GM12878 (cell line): Measurements from ENCODE around the gene MYT1. TPM values are rescaled to one million over a fixed set of nuclear protein-coding genes. Genes with fewer than 3 reads are reported as not detected.

Experiments
- CREB1 ChIP-seq: IDR thresholded peaks from 2 replicates; pipeline ENCODE4 v1.6.1; 2012; ENCODE audit warnings: low read depth, mild to moderate bottlenecking, inconsistent platforms
- CREM ChIP-seq: IDR thresholded peaks from 2 replicates; pipeline ENCODE4 v1.6.1; 2014; ENCODE audit warnings: antibody characterized with exemption, low read depth
- HCFC1 ChIP-seq: fragments of 150-350 bp; IDR thresholded peaks from 2 replicates; pipeline ENCODE4 v1.6.1; 2014; ENCODE audit warnings: low read length
- IKZF1 ChIP-seq: fragments of 450-650 bp; conservative IDR thresholded peaks from 2 replicates; pipeline ENCODE4 v1.6.1; 2017; ENCODE audit warnings: antibody characterized with exemption, mild to moderate bottlenecking
- JUND ChIP-seq: IDR thresholded peaks from 2 replicates; pipeline ENCODE4 v1.6.1; 2012; ENCODE audit warnings: low read depth, mild to moderate bottlenecking, low read length, improper control_type of control experiment, moderate library complexity
- MYB ChIP-seq: fragments of 150-350 bp; IDR thresholded peaks from 2 replicates; pipeline ENCODE4 v1.6.1; 2014; ENCODE audit warnings: mild to moderate bottlenecking, low read depth, low read length, borderline replicate concordance
- NBN ChIP-seq: fragments of 450-650 bp; IDR thresholded peaks from 2 replicates; pipeline ENCODE4 v1.6.1; 2016
- NFYA ChIP-seq: IDR thresholded peaks from 2 replicates; pipeline ENCODE4 v1.6.1; 2011; ENCODE audit warnings: low read depth, mild to moderate bottlenecking, low read length, improper control_type of control experiment, borderline replicate concordance
- NR2F1 ChIP-seq: fragments of 450-650 bp; conservative IDR thresholded peaks from 2 replicates; pipeline ENCODE4 v1.6.1; 2017; ENCODE audit warnings: mild to moderate bottlenecking
- PAX5 ChIP-seq: IDR thresholded peaks from 2 replicates; pipeline ENCODE4 v1.6.1; 2011; ENCODE audit warnings: low read depth, low read length, borderline replicate concordance
- POU2F2 ChIP-seq: IDR thresholded peaks from 3 replicates; pipeline ENCODE4 v1.6.1; 2011; ENCODE audit warnings: low read depth, mild to moderate bottlenecking, low read length, borderline replicate concordance
- RB1 ChIP-seq: fragments of 450-650 bp; formaldehyde crosslinking; IDR thresholded peaks from 2 replicates; pipeline ENCODE4 v1.6.1; 2017; ENCODE audit warnings: mild to moderate bottlenecking, borderline replicate concordance
- RELA ChIP-seq: fragments of 450-650 bp; IDR thresholded peaks from 2 replicates; pipeline ENCODE4 v1.8.0; 2014; ENCODE audit warnings: borderline replicate concordance; ENCODE audit not compliant: partially characterized antibody
- SIX5 ChIP-seq: IDR thresholded peaks from 2 replicates; pipeline ENCODE4 v1.6.1; 2011; ENCODE audit warnings: mild to moderate bottlenecking, low read depth, low read length, moderate library complexity; ENCODE audit not compliant: severe bottlenecking
- SMC3 ChIP-seq: IDR thresholded peaks from 2 replicates; pipeline ENCODE4 v1.6.1; 2011; ENCODE audit warnings: low read length, improper control_type of control experiment, borderline replicate concordance
- TCF12 ChIP-seq: IDR thresholded peaks from 2 replicates; pipeline ENCODE4 v1.6.1; 2011; ENCODE audit warnings: low read depth, mild to moderate bottlenecking, low read length
- WRNIP1 ChIP-seq: IDR thresholded peaks from 2 replicates; pipeline ENCODE4 v1.6.1; 2011; ENCODE audit warnings: low read depth, low read length, improper control_type of control experiment, borderline replicate concordance
- YY1 ChIP-seq: IDR thresholded peaks from 2 replicates; pipeline ENCODE4 v1.6.1; 2011; ENCODE audit warnings: low read depth, mild to moderate bottlenecking, low read length
- polyA plus RNA-seq, 11 experiments: library from polyadenylated mRNA; depleted of rRNA in 4 of 11; unstranded in 6 of 11; stranded (reverse) in 5 of 11; fragments of >200 nt; fragmentation: Nextera tagmentation in 4 of 11; fragmentation: Illumina TruSeq in 1 of 11; extraction: Ambion mirVana in 4 of 11; extraction: Trizol in 1 of 11; gene quantifications; 1 replicate in 1 of 11; 2 replicates in 10 of 11; pipeline versions ENCODE4 v1.2.1 to v1.2.3, GENCODE V29; 2011 to 2016; ENCODE audit warnings: inconsistent platforms in 2 of 11, missing spikeins in 2 of 11, low read depth in 1 of 11
- total RNA-seq, 4 experiments: library from RNA; depleted of rRNA in 3 of 4; stranded (reverse); fragments of >200 nt in 3 of 4; fragmentation: Illumina TruSeq in 1 of 4; extraction: Trizol in 1 of 4; gene quantifications; 2 replicates each; pipeline versions ENCODE4 v1.2.1 to v1.2.3, GENCODE V29; 2013 to 2021
- TF ChIP-seq, protein P1 (sequence below): fragments of 450-650 bp; IDR thresholded peaks from 2 replicates; pipeline ENCODE4 v1.6.1; 2017; ENCODE audit warnings: mild to moderate bottlenecking, moderate library complexity
- TF ChIP-seq, protein P2 (sequence below): IDR thresholded peaks from 2 replicates; pipeline ENCODE4 v1.6.1; 2012; ENCODE audit warnings: low read depth, low read length, improper control_type of control experiment

Gene MYT1
- total and polyA plus RNA-seq, 10 of the 15 experiments (the other 5 are each of a cell fraction or from before 2014, with no cell fraction given) = 0.01 to 0.10 TPM; not detected in 8

DNA sequence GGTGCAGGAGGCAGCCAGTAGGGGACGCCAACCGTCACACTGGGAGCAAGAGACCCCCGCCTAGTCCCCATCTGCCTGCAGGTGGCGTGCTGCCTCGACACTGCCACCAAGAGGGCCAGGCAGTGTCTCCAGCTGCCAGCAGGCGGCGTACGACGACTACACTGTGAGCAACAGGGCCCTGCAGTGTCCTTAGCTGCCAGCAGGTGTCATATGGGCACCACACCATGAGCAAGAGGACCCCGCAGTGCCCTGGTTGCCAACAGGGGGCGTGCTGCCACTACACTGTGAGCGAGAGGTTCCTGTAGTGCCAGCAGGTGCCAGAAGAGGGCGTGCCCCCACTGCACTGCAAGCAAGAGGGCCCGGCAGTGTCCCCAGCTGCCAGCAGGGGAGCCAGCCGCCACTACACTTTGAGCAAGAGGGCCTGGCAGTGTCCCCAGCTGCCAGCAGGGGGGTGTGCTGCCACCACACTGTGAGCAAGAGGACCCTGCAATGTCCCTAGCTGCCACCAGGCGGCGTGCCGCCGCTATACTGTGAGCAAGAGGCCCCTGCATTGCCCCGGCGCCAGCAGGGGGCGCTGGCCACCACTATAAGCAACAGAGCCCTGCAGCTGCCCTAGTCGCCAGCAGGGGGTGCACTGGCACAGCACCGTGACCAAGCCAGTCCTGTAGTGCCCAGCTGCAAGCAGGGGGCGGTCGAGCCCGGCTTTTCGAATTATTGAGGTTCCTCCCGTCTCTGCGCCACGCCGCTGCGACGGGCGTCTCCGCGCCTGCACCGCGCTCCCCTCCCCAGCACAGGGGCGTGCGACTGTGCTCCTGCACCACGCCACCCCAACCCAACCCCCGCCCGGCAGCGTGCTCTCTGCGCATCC is 121.6 kb downstream of the MYT1 start (continued):
- TF ChIP-seq, protein P1, sequence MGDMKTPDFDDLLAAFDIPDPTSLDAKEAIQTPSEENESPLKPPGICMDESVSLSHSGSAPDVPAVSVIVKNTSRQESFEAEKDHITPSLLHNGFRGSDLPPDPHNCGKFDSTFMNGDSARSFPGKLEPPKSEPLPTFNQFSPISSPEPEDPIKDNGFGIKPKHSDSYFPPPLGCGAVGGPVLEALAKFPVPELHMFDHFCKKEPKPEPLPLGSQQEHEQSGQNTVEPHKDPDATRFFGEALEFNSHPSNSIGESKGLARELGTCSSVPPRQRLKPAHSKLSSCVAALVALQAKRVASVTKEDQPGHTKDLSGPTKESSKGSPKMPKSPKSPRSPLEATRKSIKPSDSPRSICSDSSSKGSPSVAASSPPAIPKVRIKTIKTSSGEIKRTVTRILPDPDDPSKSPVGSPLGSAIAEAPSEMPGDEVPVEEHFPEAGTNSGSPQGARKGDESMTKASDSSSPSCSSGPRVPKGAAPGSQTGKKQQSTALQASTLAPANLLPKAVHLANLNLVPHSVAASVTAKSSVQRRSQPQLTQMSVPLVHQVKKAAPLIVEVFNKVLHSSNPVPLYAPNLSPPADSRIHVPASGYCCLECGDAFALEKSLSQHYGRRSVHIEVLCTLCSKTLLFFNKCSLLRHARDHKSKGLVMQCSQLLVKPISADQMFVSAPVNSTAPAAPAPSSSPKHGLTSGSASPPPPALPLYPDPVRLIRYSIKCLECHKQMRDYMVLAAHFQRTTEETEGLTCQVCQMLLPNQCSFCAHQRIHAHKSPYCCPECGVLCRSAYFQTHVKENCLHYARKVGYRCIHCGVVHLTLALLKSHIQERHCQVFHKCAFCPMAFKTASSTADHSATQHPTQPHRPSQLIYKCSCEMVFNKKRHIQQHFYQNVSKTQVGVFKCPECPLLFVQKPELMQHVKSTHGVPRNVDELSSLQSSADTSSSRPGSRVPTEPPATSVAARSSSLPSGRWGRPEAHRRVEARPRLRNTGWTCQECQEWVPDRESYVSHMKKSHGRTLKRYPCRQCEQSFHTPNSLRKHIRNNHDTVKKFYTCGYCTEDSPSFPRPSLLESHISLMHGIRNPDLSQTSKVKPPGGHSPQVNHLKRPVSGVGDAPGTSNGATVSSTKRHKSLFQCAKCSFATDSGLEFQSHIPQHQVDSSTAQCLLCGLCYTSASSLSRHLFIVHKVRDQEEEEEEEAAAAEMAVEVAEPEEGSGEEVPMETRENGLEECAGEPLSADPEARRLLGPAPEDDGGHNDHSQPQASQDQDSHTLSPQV = peak; percentile 98
- 0 out of 2 replicates have a peak, but pooled peaks have one; percentile 26 for TF ChIP-seq MYB
- peak; percentile 97 for TF ChIP-seq NBN
- peak; percentile 44 for TF ChIP-seq CREB1
- TF ChIP-seq, protein P2, sequence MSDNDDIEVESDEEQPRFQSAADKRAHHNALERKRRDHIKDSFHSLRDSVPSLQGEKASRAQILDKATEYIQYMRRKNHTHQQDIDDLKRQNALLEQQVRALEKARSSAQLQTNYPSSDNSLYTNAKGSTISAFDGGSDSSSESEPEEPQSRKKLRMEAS = peak; percentile 11; the same call in 1 of the 2 replicates
- TF ChIP-seq PAX5 = peak; percentile 56
- TF ChIP-seq NR2F1 = 0 out of 2 replicates have a peak, but pooled peaks have one; percentile 17
- TF ChIP-seq SIX5 = peak; percentile 3
- peak; percentile 35; the same call in 1 of the 2 replicates for TF ChIP-seq JUND
- TF ChIP-seq NFYA = peak; percentile 17; the same call in 1 of the 2 replicates
- TF ChIP-seq HCFC1 = 0 out of 2 replicates have a peak, but pooled peaks have one; percentile 6
- TF ChIP-seq TCF12 = peak; percentile 50
- TF ChIP-seq CREM = 0 out of 2 replicates have a peak, but pooled peaks have one; percentile 51
- peak; percentile 48 for TF ChIP-seq IKZF1
- TF ChIP-seq POU2F2 = 0 out of 3 replicates have a peak, but pooled peaks have one; percentile 16
- peak; percentile 28 for TF ChIP-seq RELA
- peak; percentile 37 for TF ChIP-seq SMC3
- TF ChIP-seq YY1 = 0 out of 2 replicates have a peak, but pooled peaks have one; percentile 56
- TF ChIP-seq RB1 = 0 out of 2 replicates have a peak, but pooled peaks have one; percentile 61
- 0 out of 2 replicates have a peak, but pooled peaks have one; percentile 45 for TF ChIP-seq WRNIP1
- TF ChIP-seq, all 136 proteins: peak for 35; not testable (repeated sequence) for 101
